Measurements from ENCODE around the gene GRM2.
"Not testable (repeated sequence)": the region's sequence is repeated elsewhere in the genome, so short reads cannot be mapped to it uniquely, and the experiment has no call there.

GRM2 gene

DNA sequence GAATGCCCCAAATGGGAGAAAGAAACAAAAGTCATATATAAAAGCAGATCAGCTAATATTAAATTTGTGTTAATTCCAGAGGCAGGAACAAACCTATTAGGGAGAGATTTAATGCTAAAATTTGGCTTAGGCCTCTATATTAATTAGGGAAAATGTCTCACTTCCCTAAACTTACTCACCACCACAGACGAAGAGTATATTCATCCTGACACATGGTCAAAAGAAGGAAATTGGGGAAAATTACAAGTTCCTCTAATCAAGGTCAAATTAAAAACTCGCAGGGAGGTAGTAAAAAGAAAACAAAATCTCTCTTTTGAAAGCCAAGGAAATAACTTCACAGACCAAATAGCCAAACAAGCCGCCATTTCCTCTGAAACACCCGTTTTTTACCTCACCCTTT is 32.2 kb downstream of the GRM2 start:
- Histone ChIP-seq H3K4me3 (no peak overlapping the region), H3K27ac (no peak overlapping the region)
- TF ChIP-seq, protein P1, sequence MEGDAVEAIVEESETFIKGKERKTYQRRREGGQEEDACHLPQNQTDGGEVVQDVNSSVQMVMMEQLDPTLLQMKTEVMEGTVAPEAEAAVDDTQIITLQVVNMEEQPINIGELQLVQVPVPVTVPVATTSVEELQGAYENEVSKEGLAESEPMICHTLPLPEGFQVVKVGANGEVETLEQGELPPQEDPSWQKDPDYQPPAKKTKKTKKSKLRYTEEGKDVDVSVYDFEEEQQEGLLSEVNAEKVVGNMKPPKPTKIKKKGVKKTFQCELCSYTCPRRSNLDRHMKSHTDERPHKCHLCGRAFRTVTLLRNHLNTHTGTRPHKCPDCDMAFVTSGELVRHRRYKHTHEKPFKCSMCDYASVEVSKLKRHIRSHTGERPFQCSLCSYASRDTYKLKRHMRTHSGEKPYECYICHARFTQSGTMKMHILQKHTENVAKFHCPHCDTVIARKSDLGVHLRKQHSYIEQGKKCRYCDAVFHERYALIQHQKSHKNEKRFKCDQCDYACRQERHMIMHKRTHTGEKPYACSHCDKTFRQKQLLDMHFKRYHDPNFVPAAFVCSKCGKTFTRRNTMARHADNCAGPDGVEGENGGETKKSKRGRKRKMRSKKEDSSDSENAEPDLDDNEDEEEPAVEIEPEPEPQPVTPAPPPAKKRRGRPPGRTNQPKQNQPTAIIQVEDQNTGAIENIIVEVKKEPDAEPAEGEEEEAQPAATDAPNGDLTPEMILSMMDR (IDR thresholded peaks at IDR 0.05) = no peak
- DNase-seq (ENCODE audit: low spot score) = no peak

DNA sequence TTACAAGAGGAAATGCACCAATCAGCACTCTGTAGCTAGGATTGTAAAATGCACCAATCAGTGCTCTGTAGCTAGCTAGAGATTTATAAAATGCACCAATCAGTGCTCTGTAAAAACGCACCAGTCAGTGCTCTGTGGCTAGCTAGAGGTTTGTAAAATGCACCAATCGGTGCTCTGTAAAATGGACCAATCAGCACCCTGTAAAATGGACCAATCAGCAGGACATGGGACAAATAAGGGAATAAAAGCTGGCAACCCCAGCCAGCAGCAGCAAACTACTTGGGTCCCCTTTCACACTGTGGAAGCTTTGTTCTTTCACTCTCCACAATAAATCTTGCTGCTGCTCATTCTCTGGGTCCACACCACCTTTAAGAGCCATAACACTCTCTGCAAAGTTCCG is 35.5 kb downstream of the GRM2 start:
- not testable (repeated sequence) for H3K27ac ChIP-seq; H3K4me3 ChIP-seq; DNase-seq (ENCODE audit: low spot score)

DNA sequence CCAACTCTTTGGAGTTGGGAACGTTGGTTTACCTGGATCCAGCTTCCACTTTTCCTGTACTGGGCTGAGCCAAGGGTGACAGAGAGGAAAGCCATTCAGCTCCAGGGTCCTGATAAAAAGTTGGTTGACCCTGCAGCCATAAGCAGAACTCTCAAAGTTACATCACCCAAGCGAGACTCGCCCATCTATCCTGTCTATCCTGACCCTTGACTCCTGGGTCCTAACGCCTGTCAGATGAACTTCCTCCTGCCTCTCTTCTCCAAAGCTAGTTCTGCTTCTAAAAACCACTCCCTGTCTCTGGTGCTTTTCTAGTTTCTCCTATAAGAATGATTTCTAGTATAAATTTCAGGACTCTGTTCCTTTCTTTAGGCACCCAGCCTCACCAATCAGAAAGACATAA is 36.1 kb downstream of the GRM2 start:
- H3K27ac ChIP-seq; DNase-seq (ENCODE audit: low spot score); H3K4me3 ChIP-seq: not testable (repeated sequence)

DNA sequence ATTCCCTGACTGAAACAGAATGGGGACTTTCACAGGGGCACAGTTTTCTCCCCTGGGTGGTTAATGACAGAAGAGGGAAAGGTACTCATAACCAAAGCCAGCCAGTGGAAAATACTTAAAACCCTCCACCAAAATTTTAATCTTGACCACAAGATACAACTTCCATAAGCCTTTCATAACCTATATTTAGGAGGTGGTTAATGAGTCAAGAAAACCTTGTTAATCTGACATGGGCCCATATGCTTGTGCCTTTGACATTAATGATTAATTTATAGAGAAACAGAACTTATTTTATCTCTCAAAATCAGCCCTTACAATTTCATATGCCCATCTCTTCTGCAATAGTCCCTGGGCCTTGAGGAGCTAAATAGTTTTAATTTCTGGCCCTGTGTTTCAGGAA is 41.0 kb downstream of the GRM2 start:
- TF ChIP-seq, protein P1 (IDR thresholded peaks at IDR 0.05) = no peak
- Histone ChIP-seq H3K4me3 (no peak overlapping the region), H3K27ac (no peak overlapping the region)
- no peak for DNase-seq (ENCODE audit: low spot score)

DNA sequence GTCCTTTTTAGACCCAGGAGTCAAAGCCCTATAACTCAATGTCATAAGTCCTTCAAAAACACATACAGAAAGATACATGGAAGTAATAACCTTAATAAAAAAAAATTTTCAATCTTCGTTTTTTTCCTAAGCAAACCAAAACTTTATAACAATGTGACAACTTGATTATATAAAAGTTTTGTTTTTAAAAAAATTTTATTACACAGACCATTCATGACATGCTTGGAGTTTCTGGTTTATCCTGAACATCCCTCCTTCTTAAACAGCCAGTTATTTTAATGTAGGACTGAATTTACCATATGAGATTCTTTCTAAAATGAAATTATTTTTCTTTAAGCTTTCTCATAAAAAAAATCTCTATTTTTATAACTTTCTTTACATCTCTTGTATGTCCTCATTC is 41.5 kb downstream of the GRM2 start:
- DNase-seq (ENCODE audit: low spot score) = no peak
- no peak overlapping the region for H3K4me3 ChIP-seq
- no peak overlapping the region for H3K27ac ChIP-seq
- TF ChIP-seq, protein P1 (IDR thresholded peaks at IDR 0.05) = no peak

DNA sequence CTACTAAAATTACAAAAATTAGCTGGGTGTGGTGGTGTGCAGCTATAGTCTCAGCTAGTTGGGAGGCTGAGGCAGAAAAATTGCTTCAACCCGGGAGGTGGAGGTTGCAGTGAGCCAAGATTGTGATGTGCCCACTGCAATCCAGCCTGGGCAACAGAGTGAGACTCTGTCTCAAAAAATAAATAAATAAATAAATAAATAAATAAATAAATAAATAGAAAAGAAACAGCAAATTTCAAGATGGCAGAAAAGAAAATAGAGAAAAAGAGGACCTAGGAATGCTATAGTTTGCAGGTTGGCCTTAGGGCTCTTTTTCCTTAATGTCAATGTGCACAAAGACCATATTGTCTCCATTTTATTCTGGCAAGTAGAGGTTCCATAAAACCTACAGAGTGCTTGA is 44.0 kb downstream of the GRM2 start:
- DNase-seq (ENCODE audit: low spot score) = no peak
- TF ChIP-seq, protein P1 (IDR thresholded peaks at IDR 0.05) = no peak
- no peak overlapping the region for H3K27ac ChIP-seq
- H3K4me3 ChIP-seq = no peak overlapping the region

DNA sequence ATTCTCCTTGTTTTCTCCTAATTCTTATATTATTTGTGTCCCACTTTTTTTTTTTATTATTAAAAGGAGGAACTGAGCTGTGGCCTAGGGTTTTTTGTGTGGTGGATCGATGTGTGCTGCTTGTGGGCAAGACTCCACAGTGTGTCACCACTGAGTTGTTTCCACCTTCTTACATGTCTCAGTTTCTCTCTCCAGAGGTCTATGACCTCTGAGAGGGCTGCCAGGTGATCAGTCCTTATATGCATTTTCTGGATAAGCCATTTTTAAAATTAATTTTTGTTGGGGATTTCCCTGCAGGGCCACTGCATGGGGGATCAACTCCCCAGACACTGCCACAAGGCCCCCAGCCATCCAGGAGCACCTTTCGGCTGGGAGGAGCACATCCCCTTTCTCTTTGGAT is 44.4 kb downstream of the GRM2 start:
- TF ChIP-seq, protein P1 (IDR thresholded peaks at IDR 0.05) = no peak
- DNase-seq (ENCODE audit: low spot score) = no peak
- no peak overlapping the region for H3K27ac ChIP-seq
- no peak overlapping the region for H3K4me3 ChIP-seq

DNA sequence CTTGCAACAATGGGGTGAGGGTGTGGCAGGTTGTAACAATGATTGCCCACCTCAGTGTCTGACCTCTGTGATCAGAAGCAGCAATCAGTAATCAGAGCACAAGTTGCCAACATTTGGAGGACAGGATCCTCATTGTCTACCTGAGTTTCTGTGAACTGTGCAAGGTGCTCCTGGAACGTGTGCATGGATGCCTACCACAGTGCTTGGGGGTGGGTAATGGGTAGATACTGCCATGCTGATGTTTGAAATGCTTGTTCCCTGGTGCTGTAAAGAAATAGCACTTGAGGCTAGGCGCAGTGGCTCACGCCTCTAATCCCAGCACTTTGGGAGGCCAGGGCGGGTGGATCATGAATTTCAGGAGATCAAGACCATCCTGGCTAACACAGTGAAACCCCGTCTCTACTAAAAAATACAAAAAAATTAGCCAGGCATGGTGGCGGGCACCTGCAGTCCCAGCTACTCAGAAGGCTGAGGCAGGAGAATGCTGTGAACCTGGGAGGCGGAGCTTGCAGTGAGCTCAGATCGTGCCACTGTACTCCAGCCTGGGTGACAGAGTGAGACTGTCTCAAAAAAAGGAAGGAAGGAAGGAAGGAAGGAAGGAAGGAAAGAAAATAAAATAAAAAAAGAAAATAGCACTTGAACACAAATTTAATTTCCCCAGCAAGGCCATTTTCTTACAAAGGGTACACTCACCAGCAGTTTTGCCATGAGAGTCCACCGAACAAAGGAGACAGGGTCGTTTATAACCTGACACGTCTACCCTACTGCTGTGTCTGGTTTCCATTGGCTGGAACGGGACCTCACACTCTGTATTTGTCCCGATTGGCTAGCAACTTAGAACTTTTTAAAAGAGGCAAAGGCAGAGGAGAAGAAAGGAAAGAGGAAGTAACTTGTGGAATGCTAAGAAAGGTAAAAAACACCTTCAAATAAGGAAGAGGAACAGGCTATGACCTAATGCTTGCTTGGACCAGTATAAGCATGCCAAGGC is 47.2 kb downstream of the GRM2 start:
- H3K27ac ChIP-seq; DNase-seq (ENCODE audit: low spot score); H3K4me3 ChIP-seq: not testable (repeated sequence)
